Esophagus squamous epithelium (tissue), 5 donors: Measurements from ENCODE around the gene SFMBT2. TPM values are rescaled to one million over a fixed set of nuclear protein-coding genes. Genes with fewer than 3 reads are reported as not detected.

Source experiments
- DNase-seq: peaks from one replicate; lab custom pipeline; 2025; lab: John Stamatoyannopoulos, UW
- H3K27ac ChIP-seq, 4 donors: fragments of 200-600 bp; sonication (generic); one replicate each; pipeline ENCODE4 v1.5.1; 2016 to 2019; ENCODE audit warnings: mild to moderate bottlenecking in 1 of 4
- H3K27me3 ChIP-seq, 4 donors: fragments of 200-600 bp; sonication (generic); 1 replicate in 3 of 4; 2 replicates in 1 of 4; pipeline versions ENCODE4 v1.5.1 to v1.6.0; 2017 to 2021; ENCODE audit warnings: antibody characterized with exemption in 1 of 4
- H3K36me3 ChIP-seq, 3 donors: fragments of 200-600 bp; sonication (generic); one replicate each; pipeline ENCODE4 v1.5.1; 2016 to 2019
- H3K4me1 ChIP-seq, 3 donors: fragments of 200-600 bp; sonication (generic); one replicate each; pipeline ENCODE4 v1.5.1; 2017 to 2019
- H3K4me3 ChIP-seq, 4 donors: fragments of 200-600 bp; sonication (generic); 1 replicate in 3 of 4; 2 replicates in 1 of 4; pipeline ENCODE4 v1.5.1; 2016 to 2019; ENCODE audit warnings: mild to moderate bottlenecking in 2 of 4, moderate library complexity in 1 of 4
- H3K9me3 ChIP-seq, 3 donors: fragments of 200-600 bp; sonication (generic); one replicate each; pipeline ENCODE4 v1.5.1; 2016 to 2019
- POLR2A ChIP-seq, 4 donors: fragments of 450-650 bp; IDR thresholded peaks; one replicate each; pipeline ENCODE4 v1.6.1; 2017; ENCODE audit warnings: antibody characterized with exemption in 4 of 4, mild to moderate bottlenecking in 4 of 4, moderate library complexity in 3 of 4
- WGBS, 2 donors: methylation state at CpG; one replicate each; pipeline ENCODE4 v1.1.5; 2018; 5-methylcytosine and 5-hydroxymethylcytosine counted together
- intact Hi-C: fragments of 100-400 bp; cut with DNase I; formaldehyde crosslinking; loops from one replicate; pipeline ENCODE4 v1.15.0; 2022
- total RNA-seq, 4 donors: library from RNA; depleted of rRNA; stranded (reverse); fragments of >200 nt; gene quantifications; one replicate each; pipeline ENCODE4 v1.1.0, GENCODE V29; 2016
- TF ChIP-seq, protein P1 (sequence below), 6 experiments: fragments of 450-650 bp in 4 of 6; fragments of 200-600 bp in 2 of 6; sonication (generic) in 2 of 6; IDR thresholded peaks; one replicate each; pipeline ENCODE4 v1.5.1; 2016 to 2019; ENCODE audit warnings: antibody characterized with exemption in 6 of 6, mild to moderate bottlenecking in 4 of 6, moderate library complexity in 4 of 6
- donor health status: DM: yes; HTN: yes; CAD: no.

Gene SFMBT2
- total RNA-seq, 4 donors from 2014 or later, result 0.72 to 5.0 (median 1.4) TPM

DNA sequence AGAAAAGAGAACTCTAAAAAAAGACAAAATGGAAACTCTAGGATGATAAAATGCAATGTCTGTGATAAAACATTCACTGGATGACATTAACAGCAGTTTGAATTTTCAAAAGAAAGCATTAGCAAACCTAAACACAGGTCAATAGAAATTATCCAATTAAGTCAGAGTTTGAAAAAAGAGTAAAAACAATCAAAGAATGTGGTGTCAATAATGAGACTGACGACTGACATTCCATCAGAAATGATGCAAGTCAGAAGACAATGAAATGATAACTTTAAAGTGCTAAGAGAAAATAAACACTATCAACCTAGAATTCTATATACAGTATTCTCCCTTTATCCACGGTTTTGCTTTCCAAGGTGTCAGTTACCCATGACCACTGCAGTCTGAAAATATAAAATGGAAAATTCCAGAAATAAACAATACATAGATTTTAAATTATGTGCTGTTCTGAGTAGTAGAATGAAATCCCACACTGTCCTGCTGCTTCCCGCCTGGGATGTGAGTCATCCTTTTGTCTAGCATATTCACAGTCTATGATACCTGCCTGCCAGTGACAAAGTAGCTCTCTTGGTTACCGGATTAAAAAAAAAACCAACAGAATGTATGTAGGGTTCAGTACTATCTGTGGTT, 38.3 kb upstream of the SFMBT2 start:
- no peaks in the 10 kb centered on the region for H3K4me1 ChIP-seq
- TF ChIP-seq, protein P1, sequence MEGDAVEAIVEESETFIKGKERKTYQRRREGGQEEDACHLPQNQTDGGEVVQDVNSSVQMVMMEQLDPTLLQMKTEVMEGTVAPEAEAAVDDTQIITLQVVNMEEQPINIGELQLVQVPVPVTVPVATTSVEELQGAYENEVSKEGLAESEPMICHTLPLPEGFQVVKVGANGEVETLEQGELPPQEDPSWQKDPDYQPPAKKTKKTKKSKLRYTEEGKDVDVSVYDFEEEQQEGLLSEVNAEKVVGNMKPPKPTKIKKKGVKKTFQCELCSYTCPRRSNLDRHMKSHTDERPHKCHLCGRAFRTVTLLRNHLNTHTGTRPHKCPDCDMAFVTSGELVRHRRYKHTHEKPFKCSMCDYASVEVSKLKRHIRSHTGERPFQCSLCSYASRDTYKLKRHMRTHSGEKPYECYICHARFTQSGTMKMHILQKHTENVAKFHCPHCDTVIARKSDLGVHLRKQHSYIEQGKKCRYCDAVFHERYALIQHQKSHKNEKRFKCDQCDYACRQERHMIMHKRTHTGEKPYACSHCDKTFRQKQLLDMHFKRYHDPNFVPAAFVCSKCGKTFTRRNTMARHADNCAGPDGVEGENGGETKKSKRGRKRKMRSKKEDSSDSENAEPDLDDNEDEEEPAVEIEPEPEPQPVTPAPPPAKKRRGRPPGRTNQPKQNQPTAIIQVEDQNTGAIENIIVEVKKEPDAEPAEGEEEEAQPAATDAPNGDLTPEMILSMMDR (IDR thresholded peaks at IDR 0.05), result no peak
- no peak for TF ChIP-seq POLR2A (IDR thresholded peaks at IDR 0.05)
- 49 to 59% methylated on average over 4 of the region's 4 CpGs for WGBS, 2 donors
- no peak for DNase-seq
- intact Hi-C loops, result no loop called here
- peaks cover 0 to 21% (median 0%) of the 10 kb centered on the region in 3 donors for H3K9me3 ChIP-seq
- no peak overlapping the region for H3K4me3 ChIP-seq
- H3K36me3 ChIP-seq, result no peaks in the 10 kb centered on the region
- no peak overlapping the region for H3K27ac ChIP-seq
- H3K27me3 ChIP-seq, result peaks cover 0 to 15% (median 0%) of the 10 kb centered on the region in 4 donors

DNA sequence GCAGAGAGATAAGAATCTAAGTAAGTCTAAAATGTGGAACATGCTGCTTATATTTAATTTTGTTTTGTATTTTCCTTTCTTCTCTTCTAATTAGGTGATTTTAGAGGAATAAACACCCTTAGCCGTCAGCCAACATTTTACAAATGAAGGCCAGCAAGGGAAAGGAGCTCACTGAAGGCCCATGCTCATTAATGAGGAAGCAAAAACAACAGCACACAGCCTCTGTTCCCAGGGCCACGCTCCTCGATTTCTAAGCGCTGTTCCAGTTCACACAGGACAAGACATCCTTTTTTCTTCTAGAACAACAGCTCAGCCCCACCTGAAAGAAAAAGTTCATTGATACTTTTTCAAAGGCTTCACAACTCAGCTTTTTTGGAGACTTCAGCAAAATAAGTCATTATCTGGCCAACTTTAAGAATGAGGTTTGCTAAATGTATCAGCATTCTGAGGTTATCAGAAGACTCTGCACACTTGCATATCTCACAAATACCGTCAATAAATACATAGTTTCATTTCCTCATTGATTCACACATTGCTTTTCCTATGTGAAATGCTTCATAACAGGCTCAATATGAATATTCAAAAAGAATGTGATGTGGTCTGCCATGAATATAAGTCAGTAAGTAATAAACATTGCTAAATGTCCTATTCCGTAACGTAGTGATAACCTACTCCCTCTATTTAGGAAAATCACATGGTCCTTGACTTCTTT, 34.8 kb upstream of the SFMBT2 start:
- no peaks in the 10 kb centered on the region for H3K36me3 ChIP-seq
- intact Hi-C loops, result no loop called here
- H3K9me3 ChIP-seq, result peaks cover 0 to 21% (median 0%) of the 10 kb centered on the region in 3 donors
- H3K4me1 ChIP-seq, result no peaks in the 10 kb centered on the region
- H3K4me3 ChIP-seq, result no peak overlapping the region
- peaks cover 0 to 18% (median 0%) of the 10 kb centered on the region in 4 donors for H3K27me3 ChIP-seq
- no peak for TF ChIP-seq POLR2A (IDR thresholded peaks at IDR 0.05)
- no peak for DNase-seq
- 67 to 94% methylated on average over 7 of the region's 7 CpGs for WGBS, 2 donors
- no peak overlapping the region for H3K27ac ChIP-seq

DNA sequence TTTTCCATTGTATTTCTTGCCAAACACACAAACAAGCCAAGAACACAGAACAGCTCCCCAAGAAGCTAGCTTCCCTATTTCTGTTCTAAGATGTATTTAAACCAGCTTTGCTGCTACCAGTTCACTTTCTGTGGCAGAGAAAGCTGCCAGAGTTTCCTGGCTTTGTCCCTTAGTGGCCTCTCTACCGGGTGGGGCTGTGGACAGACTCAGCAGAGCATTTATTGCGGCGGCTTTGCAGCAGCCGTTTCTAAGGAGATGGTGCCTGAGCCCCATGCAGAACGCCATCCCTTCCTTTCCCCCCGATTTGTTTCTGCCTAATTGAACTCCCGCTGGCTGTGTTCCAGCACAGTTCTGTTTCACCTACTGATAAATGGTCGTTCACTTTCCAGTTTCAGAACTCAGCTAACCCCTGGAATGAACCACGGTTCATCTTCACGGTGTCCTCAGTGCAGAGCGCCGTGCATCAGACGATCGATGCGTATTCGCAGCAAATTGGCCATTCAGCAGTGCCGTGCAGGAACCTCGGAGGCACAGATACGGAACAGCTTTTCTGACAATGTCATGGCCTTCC, 33.8 kb upstream of the SFMBT2 start:
- Histone ChIP-seq H3K36me3 (no peaks in the 10 kb centered on the region), H3K27me3 (peaks cover 0 to 25% (median 0%) of the 10 kb centered on the region in 4 donors), H3K9me3 (peaks cover 0 to 16% (median 0%) of the 10 kb centered on the region in 3 donors), H3K4me1 (no peaks in the 10 kb centered on the region), H3K4me3 (no peak overlapping the region), H3K27ac (peak overlapping the region in 1 of 4 donors; percentile 24)
- no peak for DNase-seq
- TF ChIP-seq, protein P1 (IDR thresholded peaks at IDR 0.05), result no peak
- TF ChIP-seq POLR2A (IDR thresholded peaks at IDR 0.05), result no peak
- intact Hi-C loops, result no loop called here
- WGBS, 2 donors, result 56 to 60% methylated on average over 16 to 19 of the region's 19 CpGs

DNA sequence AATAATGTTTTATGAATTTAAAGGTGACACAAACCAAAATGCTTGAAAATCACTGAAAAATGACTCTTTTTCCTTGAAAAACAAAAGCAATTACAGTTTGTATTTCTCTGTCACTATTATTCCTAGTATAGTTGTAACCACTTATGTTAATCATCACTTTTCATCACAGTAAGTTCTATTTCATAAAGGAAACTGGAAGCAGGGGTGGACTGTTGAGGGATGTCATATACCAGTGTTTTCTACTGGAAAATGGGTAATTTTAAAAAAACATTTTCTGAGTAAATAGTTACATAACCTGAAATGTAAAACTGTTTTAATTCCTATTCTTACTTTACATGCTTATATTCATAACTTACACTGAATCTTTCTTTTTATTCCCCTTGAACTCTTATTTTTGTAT, 32.2 kb upstream of the SFMBT2 start:
- intact Hi-C loops, result no loop called here

DNA sequence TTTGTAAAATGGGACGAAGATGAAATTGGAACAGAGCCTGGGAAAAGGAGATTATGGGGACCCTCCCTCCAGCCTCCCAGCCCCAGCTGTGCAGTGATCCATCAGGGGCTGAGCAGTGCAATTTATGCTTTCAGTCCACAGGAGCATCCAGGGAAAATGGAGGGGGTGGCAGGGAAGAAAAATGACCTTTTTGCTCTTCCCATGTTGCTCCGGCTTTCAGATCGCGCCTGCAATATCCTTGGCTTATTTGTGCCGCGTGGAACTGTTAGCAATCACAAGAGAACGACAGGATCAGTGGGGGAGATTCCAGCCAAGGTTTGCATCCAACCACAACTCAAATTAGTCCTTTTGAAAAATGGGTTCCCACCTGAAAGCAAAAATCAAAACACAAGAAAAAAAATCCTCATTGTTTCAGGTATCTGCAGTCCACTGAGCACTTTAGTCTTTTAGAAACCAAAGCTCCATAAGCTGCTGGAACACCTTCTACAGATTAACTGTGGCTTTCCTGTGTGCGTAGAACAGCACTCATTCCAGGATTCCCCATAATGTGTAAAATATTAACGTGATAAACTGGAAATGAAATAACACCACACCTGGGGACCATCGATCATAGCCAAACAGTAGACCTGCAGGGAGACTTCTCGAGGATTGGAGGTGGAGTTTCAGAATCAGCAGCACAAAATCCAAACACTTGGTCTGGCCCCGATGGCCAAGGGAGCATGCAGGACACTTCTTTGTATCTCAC, 30.7 kb upstream of the SFMBT2 start:
- peaks cover 0 to 41% (median 0%) of the 10 kb centered on the region in 4 donors for H3K27me3 ChIP-seq

More for the DNA sequence above, 32.2 kb upstream of the SFMBT2 start:
- H3K27me3 ChIP-seq, result peaks cover 0 to 38% (median 0%) of the 10 kb centered on the region in 4 donors
- H3K4me1 ChIP-seq, result no peaks in the 10 kb centered on the region
- H3K36me3 ChIP-seq, result no peaks in the 10 kb centered on the region
- H3K9me3 ChIP-seq, result no peaks in the 10 kb centered on the region
- no peak for DNase-seq
- no peak for TF ChIP-seq POLR2A (IDR thresholded peaks at IDR 0.05)
- TF ChIP-seq, protein P1 (IDR thresholded peaks at IDR 0.05), result no peak
- no peak overlapping the region for H3K27ac ChIP-seq
- no peak overlapping the region for H3K4me3 ChIP-seq

More for the DNA sequence above, 30.7 kb upstream of the SFMBT2 start:
- Histone ChIP-seq H3K36me3 (no peaks in the 10 kb centered on the region), H3K9me3 (no peaks in the 10 kb centered on the region), H3K27ac (no peak overlapping the region), H3K4me1 (no peaks in the 10 kb centered on the region), H3K4me3 (no peak overlapping the region)
- TF ChIP-seq POLR2A (IDR thresholded peaks at IDR 0.05), result no peak
- TF ChIP-seq, protein P1 (IDR thresholded peaks at IDR 0.05), result no peak
- 77 to 82% methylated on average over 12 of the region's 12 CpGs for WGBS, 2 donors
- intact Hi-C loops, result no loop called here
- no peak for DNase-seq
